ENCODE data around the gene MRPL58. TPM values are rescaled to one million over a fixed set of nuclear protein-coding genes. Genes with fewer than 3 reads are reported as not detected.

MRPL58 gene
- total RNA-seq, 3 donors from 2014 or later = 38.6 to 48.6 (median 44.6) TPM

DNA sequence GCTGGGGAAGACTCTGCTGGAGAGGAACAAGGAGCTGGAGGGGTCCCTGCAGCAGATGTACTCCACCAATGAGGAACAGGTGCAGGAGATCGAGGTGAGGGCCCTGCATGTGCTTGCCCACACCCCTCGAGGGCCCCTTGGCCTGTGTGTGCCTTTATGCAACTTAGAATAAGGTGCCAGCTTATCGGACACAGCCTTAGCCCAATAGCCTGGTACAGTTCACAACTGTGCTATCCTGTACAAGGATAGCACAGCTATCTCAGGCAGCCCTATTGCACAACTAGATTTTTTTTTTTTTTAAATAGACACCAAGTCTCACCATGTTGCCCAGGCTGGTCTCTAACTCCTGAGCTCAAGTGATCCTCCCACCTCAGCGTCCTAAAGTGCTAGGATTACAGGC lies 12.9 kb upstream of the MRPL58 start:
- Histone ChIP-seq H3K4me1 (no peaks in the 10 kb centered on the region), H3K27me3 (no peaks in the 10 kb centered on the region), H3K4me3 (no peak overlapping the region), H3K27ac (no peak overlapping the region), H3K9me3 (no peaks in the 10 kb centered on the region), H3K36me3 (no peaks in the 10 kb centered on the region)
- no peak for DNase-seq (ENCODE audit: low spot score in 2 of 2)
- TF ChIP-seq, protein P1, sequence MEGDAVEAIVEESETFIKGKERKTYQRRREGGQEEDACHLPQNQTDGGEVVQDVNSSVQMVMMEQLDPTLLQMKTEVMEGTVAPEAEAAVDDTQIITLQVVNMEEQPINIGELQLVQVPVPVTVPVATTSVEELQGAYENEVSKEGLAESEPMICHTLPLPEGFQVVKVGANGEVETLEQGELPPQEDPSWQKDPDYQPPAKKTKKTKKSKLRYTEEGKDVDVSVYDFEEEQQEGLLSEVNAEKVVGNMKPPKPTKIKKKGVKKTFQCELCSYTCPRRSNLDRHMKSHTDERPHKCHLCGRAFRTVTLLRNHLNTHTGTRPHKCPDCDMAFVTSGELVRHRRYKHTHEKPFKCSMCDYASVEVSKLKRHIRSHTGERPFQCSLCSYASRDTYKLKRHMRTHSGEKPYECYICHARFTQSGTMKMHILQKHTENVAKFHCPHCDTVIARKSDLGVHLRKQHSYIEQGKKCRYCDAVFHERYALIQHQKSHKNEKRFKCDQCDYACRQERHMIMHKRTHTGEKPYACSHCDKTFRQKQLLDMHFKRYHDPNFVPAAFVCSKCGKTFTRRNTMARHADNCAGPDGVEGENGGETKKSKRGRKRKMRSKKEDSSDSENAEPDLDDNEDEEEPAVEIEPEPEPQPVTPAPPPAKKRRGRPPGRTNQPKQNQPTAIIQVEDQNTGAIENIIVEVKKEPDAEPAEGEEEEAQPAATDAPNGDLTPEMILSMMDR (IDR thresholded peaks at IDR 0.05) = no peak
- TF ChIP-seq POLR2A (IDR thresholded peaks at IDR 0.05) = no peak
- no peak for TF ChIP-seq POLR2AphosphoS5 (IDR thresholded peaks at IDR 0.05)
- intact Hi-C loops (cut with DNase I; ENCODE audit: low total_unique reads) = no loop called here

DNA sequence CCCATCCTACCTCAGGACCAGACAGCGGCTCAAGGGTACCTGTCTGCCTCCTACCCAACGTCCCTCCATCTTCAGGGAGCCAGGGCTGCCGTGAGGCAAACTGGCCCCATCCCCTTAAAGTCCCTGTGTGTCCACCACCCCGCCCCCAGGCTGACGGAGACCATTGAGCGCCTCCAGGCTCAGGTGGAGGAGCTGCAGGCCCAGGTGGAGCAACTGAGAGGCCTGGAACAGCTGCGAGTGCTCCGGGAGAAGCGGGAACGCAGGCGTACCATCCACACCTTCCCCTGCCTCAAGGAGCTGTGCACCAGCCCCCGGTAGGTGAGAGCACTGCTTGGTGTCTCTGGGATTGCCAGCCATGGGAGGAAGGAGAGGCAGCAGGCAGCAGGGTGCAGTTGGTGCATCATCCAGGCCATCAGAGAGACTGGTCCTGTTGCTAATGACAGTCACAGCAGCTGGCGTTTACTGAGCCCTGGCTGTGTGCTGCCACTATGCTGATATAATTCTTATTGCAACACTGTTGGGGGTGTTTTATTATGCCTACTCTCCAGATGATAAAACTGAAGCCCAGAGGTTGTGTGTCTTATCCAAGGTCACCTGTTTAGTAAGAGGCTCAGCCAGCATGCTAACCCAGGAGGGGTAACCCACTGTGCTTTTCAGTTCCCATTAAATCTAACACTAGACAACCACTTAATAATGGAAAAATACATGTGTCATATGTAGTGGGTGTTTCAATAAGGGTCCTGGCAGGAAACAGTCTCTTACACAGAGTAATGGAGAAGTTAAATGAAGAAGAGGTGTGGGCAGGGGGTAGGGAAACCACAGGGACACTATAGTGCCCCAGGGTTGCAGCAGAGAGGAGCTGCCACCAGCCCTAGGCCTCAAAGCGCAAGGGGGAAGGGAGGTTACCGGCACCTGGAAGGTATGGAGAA lies 10.3 kb upstream of the MRPL58 start:
- H3K36me3 ChIP-seq = no peaks in the 10 kb centered on the region

DNA sequence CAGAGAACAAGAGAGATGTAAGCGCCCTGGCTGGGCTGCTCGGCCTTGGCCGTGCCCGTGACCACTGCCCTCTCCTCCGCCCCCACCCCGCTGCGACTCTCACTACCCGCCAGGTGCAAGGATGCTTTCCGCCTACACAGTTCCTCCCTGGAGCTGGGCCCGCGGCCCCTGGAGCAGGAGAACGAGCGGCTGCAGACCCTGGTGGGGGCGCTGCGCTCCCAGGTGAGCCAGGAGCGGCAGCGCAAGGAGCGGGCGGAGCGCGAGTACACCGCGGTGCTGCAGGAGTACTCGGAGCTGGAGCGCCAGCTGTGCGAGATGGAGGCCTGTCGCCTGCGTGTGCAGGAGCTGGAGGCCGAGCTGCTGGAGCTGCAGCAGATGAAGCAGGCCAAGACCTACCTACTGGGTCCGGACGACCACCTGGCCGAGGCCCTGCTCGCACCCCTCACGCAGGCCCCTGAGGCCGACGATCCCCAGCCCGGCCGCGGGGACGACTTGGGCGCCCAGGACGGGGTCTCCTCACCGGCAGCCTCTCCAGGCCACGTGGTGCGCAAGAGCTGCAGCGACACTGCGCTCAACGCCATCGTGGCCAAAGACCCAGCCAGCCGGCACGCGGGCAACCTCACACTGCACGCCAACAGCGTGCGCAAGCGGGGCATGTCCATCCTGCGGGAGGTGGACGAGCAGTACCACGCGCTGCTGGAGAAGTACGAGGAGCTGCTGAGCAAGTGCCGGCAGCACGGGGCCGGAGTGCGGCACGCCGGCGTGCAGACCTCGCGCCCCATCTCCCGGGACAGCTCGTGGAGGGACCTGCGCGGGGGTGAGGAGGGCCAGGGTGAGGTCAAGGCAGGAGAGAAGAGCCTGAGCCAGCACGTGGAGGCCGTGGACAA lies 9.2 kb upstream of the MRPL58 start:
- no peak for DNase-seq (ENCODE audit: low spot score in 2 of 2)
- no peak overlapping the region for H3K4me3 ChIP-seq
- no peak overlapping the region for H3K27ac ChIP-seq
- no peaks in the 10 kb centered on the region for H3K27me3 ChIP-seq
- no peaks in the 10 kb centered on the region for H3K4me1 ChIP-seq
- intact Hi-C loops (cut with DNase I; ENCODE audit: low total_unique reads) = loop anchor here (2.0 kb wide), 1 partner anchor 17 kb away; no protein-coding TSS in a partner anchor
- TF ChIP-seq POLR2A (IDR thresholded peaks at IDR 0.05) (no peak), POLR2AphosphoS5 (IDR thresholded peaks at IDR 0.05) (no peak)
- TF ChIP-seq, protein P1 (IDR thresholded peaks at IDR 0.05) = no peak
- no peaks in the 10 kb centered on the region for H3K36me3 ChIP-seq
- no peaks in the 10 kb centered on the region for H3K9me3 ChIP-seq

More for the DNA sequence above, 10.3 kb upstream of the MRPL58 start:
- H3K4me1 ChIP-seq = no peaks in the 10 kb centered on the region
- intact Hi-C loops (cut with DNase I; ENCODE audit: low total_unique reads) = loop anchor here (2.0 kb wide), 1 partner anchor 19 kb away; no protein-coding TSS in a partner anchor
- no peak overlapping the region for H3K27ac ChIP-seq
- H3K4me3 ChIP-seq = no peak overlapping the region
- TF ChIP-seq POLR2A (IDR thresholded peaks at IDR 0.05) = no peak
- no peaks in the 10 kb centered on the region for H3K27me3 ChIP-seq
- no peaks in the 10 kb centered on the region for H3K9me3 ChIP-seq
- DNase-seq (ENCODE audit: low spot score in 2 of 2) = no peak

DNA sequence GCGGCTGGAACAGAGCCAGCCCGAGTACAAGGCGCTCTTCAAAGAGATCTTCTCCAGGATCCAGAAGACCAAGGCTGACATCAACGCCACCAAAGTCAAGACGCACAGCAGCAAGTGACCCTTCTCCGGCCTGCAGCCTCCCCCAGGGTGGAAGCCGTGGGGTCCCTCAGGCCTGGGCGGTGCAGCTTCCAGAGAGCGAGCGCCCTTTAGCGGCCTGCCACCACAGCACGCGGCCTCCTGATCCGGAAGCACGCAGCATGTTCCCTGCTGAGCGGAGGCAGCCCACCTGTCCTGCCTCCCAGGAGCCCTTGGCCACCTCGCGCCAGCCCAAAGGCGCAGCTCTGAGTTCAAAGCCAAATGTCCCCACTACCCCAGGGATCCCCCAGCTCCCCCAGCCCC lies 8.5 kb upstream of the MRPL58 start:
- Histone ChIP-seq H3K4me3 (no peak overlapping the region), H3K36me3 (no peaks in the 10 kb centered on the region), H3K27me3 (no peaks in the 10 kb centered on the region), H3K4me1 (no peaks in the 10 kb centered on the region), H3K27ac (no peak overlapping the region), H3K9me3 (no peaks in the 10 kb centered on the region)
- intact Hi-C loops (cut with DNase I; ENCODE audit: low total_unique reads) = loop anchor here (2.0 kb wide), 1 partner anchor 17 kb away; no protein-coding TSS in a partner anchor
- no peak for DNase-seq (ENCODE audit: low spot score in 2 of 2)
- no peak for TF ChIP-seq POLR2A (IDR thresholded peaks at IDR 0.05)
- TF ChIP-seq, protein P1 (IDR thresholded peaks at IDR 0.05) = no peak
- TF ChIP-seq POLR2AphosphoS5 (IDR thresholded peaks at IDR 0.05) = no peak

DNA sequence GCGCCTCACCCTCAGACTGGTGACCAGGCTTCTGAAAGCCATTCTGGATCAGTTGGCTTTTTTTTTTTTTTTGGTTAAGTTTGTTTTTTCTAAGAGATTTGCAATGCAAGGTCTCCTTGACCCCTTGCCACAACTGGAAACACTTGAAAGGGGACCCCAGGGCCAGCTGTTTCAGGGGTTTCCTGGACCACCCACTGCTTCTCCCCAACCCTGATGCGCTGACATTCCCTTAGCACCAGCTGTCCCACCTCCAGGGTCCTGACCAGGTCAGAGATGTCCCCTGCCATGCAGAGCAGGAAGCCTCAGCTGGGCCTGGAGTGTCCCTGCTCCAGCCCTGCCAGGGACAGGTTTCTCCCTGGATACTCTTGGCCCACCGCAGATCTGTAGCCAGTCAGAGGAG lies 8.1 kb upstream of the MRPL58 start:
- TF ChIP-seq POLR2A (IDR thresholded peaks at IDR 0.05) (no peak), POLR2AphosphoS5 (IDR thresholded peaks at IDR 0.05) (no peak)
- TF ChIP-seq, protein P1 (IDR thresholded peaks at IDR 0.05) = no peak
- H3K27me3 ChIP-seq = no peaks in the 10 kb centered on the region
- no peaks in the 10 kb centered on the region for H3K9me3 ChIP-seq
- DNase-seq (ENCODE audit: low spot score in 2 of 2) = no peak
- no peaks in the 10 kb centered on the region for H3K36me3 ChIP-seq
- intact Hi-C loops (cut with DNase I; ENCODE audit: low total_unique reads) = no loop called here
- H3K4me3 ChIP-seq = no peak overlapping the region
- no peak overlapping the region for H3K27ac ChIP-seq
- no peaks in the 10 kb centered on the region for H3K4me1 ChIP-seq

All from breast epithelium (tissue), 4 donors.